Smooth muscle cell of the brain vasculature (primary cell): Measurements from ENCODE around the gene PHPT1.
"Not testable (repeated sequence)": the region's sequence is repeated elsewhere in the genome, so short reads cannot be mapped to it uniquely, and the experiment has no call there.

ENCODE experiments used
- DNase-seq: peaks from one replicate; pipeline ENCODE4 v3.0.0-alpha.2; 2012; ENCODE audit warnings: low read depth, low spot score

Gene PHPT1

DNA sequence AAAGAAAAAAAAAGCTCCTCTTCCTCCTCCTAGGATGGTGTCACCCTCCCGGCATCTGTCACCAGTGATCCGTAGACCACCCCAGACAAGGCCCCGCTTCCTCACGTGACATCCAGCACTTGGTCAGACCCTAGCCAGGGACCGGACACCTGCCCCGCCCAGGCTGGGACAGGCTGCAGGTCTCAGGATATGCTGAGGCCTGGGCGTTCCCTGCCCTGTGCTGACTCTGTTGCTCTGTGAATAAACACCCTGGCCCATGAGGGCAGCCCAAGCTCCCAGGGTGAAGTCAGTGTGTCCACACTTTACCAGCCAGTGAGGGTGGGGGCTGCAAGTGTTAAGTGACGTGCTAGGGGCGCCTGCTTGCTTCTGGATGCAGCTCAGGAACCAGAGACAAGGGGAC lies 11.3 kb downstream of the PHPT1 start:
- DNase-seq: no peak

DNA sequence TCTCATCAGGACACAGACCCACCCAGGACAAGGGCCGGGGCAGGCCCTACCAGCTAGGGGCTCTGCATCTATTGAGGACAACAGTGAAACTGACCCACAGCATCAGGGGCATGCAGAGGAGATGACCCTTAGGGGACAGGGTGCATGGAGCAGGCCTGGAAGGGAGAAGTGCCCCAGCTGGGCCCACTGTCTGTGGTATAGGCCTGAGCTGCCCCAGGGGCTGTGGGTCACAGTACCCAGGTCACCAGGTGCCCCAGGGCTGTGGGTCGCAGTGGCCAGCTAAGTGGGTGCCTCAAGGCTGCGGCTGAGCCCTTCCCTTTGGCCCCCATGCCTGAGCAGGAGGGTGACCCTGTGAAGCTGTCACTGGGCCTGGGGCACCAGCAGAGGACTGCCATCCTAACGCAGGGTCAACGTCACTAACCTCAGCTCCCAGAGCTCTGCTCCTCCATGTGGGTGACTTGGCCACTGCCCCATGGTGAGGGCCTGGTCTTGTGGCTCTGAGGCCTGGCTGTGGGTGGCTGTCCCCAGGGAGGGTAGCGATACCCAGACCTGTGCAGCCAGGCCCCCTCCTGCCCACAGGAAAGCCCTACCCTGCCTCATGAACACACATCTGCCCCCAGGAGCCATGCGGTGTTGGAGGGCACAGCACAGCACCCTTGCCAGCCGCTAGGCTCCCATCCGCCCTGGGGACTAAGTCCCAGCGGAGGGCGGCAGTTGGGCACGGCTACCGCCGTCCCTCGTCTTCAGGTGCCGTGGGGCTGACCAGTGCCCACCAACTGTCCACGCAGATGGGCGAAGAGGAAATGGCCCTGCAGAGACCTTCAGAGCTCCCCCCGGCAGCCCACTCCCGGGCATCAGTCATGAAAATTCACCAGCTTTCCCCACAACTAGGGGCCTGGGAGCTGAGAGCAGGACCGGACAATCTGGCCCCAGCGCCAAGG lies 12.0 kb downstream of the PHPT1 start:
- DNase-seq: no peak

DNA sequence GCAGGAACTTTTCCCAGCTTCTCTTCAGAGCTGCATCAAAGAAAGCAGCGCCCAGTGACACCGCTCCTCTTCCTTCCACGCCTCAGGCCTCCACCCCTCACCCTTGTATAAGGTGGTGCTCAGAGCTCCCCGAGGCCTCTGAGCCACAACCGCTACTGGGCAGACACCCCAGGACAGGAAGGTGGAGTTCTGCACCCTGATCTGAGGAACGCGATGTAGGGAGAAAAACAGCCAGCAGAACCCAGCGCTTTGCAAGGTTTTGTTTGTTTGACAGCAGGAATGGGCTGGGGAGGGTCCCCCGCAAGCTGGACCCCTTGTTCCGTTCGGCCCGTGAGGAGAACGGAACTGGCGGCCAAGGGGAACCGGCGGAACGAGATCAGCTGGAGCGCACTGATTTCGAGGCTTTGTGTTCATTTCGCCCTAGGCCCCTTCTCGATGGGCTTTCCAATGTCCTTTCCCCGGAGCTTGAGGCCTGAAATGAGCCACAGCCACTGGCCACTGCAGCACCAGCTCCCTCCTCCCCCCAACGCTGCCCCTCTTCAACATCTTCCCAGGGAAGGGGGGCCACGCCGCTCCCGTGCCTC lies 12.8 kb downstream of the PHPT1 start:
- DNase-seq: no peak

DNA sequence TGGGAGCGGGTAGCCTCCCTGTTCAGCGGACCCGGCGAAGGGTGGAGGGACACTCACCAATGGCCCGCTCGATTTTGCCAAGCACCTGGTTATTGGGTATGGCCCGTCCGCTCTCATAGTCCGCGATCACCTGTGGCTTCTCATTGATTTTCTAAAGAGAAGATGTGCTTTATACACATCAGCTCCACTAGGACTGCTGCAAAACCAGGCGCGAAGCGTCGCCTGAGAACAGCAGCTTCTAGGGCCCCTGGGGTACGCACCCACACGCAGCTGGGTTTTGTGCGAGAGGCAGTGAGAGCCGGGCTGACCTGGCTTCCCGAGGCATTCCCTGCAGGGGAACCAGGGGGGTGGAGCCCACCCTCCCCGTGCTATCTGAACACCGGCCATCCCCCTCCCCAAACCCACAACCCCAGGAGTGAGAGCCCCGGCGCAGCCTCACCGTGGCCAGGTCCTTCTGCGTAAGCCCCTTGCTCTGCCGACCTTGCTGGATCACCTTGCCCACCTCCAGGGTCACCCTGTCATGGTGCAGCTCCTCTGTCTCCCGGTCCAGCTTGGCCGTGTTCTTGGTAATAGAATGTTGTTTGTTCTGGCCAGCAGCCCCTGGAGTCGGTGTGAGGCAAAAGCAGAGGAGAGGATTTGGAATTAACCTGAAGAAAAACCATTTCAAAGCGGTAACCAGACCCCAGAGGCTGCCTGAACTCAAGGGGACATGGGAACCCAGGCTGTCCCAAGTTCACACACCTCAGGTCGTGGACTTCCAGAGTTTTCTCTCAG lies 13.8 kb downstream of the PHPT1 start:
- DNase-seq: no peak

DNA sequence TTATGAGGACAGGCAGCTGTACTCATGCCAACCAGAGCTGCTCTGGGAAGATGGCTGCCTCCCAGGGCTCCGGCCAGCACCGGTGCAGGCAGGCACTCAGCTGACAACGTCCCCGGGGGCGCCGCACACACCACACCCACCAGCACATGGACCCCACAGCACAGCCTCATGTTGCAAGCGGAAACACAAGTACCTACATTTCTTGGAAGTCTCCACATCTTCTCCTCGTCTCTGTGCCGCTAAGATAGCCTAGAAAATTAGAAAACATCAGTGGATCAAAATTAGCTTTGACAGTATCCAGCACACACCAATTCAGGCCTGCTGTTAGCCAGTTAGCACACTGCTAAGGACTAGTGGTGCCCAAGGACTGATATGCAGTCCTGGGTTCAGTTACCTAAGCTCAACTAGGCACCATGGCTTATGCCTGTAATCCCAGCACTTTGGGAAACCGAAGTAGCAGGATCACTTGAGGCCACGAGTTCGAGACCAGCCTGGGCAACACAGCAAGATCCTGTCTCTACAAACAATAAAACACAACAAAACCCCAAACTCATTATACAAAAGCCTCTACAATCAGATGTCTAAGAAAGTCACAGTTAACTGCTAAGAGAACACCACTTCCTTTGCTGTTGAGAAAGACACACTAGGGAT lies 14.5 kb downstream of the PHPT1 start:
- DNase-seq: no peak

DNA sequence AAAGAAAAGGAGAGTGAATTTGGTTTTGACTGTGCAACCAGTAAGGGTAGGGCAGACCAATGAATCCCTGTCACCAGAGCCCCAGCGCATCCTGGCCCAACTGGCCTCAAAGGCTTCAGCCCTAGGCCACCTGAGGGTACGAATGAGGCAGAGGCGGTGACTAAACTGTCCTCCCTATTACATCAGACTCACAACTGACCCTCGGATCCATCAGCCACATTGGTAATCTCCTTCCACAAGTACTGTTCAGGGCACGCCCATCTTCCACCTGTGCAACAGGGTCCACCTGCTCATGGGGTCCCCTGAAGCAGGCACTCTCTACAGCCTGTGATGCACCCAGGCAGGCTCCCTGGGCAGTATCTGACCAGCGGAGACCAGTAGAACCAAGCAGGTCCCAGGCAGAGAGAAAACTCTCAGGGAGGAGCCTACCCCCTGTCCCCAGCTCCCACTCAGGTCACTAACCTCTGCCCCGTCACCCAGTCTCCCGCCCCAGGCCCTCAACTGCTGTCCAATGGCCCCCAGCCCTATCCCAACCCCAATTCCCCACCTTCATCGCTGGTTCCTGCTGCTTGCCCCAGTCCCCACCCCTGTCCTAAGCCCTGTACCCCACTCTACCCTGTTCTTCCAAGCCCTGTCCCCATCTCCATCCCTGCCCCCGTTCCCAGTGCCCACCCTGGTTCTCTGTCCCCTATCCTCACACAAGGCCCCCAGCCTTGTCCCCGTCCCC lies 16.0 kb downstream of the PHPT1 start:
- DNase-seq: no peak

DNA sequence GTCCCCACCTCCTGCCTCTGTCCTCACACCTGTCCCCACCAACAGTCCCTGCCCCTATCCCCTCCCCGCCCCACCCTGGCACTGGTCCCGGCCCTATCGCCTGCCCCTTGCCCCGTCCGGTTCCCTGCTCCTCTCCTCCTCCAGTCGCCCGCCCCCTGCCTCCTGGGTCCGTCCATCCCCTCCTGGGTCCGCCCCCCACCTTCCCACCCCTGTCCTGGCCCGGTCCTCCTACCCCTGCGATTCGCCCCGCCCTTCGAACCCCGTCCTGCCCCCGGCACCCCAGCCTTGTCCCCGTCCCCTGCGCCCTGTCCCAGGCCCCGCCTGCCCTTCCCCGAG lies 16.5 kb downstream of the PHPT1 start:
- no peak for DNase-seq

DNA sequence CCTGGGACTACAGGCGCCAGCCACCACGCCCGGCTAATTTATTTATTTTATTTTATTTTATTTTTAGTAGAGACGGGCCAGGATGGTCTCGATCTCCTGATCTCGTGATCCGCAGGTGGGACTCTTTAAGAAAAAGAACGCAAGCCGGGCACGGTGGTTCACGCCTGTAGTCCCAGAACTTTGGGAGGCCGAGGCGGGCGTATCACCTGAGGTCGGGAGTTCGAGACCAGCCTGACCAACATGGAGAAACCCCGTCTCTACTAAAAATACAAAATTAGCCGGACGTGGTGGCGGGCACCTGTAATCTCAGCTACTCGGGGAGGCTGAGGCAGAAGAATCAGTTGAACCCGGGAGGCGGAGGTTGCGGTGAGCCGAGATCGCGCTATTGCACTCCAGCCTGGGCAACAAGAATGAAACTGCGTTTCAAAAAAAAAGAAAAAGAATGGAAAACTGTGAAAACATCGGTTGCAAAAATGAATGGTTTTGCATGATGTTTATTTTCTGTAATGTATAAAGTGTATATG lies 17.8 kb downstream of the PHPT1 start:
- DNase-seq: not testable (repeated sequence)

DNA sequence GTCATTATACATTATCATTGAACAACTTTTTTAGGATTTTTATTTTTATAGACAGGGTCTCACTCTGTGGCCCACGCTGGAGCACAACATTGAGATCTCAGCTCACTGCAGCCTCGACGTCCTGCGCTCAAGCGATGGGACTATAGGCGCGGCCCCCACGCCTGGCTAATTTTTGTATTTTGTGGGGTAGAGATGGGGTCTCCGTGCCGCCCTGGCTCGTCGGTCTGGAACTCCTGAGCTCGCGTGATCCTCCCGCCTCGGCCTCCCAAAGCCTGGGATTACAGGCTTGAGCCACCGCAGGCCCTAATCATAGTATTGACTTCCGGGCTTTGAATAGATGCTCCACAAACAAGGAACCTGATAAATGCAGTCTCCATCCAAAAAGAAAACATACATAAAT lies 18.3 kb downstream of the PHPT1 start:
- no peak for DNase-seq

DNA sequence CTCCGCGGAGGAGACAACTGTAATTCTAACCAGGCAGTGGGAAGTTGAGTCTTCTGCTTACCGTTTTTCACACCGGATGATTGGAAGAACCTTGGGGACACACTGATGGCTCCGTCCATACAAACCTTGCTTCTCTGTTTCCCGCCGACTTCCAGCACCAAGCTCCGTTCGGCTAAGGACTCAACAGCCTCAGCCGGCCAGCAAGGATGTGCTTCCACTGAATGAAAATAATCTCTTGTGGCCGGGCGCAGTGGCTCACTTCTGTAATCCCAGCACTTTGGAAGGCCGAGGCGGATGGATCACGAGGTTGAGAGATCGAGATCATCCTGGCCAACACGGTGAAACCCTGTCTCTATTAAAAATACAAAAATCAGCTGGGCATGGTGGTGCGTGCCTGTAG lies 18.7 kb downstream of the PHPT1 start:
- DNase-seq: no peak

DNA sequence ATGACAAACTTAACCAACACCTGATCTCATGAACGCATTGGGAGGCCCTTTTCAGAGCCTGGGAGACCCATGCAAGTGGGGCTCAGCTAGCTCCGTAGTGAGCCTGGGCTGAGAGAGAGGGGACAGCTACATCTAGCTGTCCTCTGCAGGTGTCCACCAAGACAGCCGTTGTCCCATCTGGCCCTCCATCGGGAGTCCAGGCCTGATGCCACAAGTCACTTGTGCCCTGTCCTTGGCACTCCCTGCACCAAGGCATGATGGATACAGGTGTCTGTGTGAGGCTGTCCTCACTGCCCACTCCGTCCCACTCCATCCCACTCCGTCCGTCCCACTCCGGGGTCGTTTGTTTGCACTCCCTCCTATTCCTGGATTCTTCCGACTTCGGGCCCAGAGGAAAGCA lies 19.4 kb downstream of the PHPT1 start:
- DNase-seq: no peak

DNA sequence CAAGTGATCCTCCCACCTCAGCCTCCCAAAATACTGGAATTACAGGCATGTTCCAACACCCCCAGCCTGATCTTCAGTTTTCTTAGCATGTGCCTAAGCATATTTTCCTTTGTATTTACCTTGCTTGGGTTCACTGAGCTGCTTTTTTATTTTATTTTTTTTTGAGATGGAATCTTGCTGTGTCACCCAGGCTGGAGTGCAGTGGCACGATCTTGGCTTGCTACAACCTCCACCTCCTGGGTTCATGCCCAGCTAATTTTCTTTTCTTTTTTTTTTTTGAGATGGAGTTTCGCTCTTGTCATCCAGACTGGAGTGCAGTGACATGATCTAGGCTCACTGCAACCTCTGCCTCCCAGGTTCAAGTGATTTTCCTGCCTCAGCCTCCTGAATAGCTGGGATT lies 20.4 kb downstream of the PHPT1 start:
- DNase-seq: not testable (repeated sequence)

DNA sequence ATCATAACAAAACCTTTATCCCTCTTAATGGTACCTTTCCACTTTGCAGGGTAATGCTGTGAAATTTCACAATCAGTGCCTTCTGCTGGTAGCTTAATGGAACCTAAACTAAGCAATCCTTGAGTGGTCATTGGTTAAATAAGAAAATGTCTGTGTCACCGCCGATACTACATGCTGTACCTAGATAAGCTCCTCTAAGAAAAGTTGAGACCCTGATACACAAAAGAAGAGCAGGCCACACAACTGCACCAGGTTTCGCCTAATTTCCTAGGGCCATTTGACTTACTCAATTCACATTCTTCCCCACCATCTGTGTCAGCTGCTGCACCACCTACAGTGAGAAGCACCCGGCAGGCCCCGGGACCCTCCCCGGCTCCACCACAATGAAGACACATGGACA lies 25.9 kb downstream of the PHPT1 start:
- no peak for DNase-seq

DNA sequence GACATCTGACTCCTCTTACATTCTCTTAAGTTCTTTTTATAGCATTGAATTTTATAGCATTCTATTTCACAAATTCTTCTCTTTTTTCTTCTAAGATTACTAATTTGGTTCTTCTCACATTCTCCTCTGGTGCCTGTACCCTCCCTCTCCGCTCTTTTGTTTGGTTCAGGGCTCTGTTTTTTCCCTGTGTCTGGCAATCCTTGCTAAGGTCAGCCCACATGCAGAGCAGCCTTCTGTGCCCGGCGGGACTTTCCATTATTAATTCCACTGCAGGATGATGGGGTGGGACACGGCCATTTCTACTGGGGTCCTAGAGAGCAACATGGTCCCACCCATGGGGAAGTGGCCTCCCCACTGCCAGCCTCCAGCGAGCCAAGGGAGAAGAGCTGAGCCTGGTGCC lies 27.3 kb downstream of the PHPT1 start:
- no peak for DNase-seq

DNA sequence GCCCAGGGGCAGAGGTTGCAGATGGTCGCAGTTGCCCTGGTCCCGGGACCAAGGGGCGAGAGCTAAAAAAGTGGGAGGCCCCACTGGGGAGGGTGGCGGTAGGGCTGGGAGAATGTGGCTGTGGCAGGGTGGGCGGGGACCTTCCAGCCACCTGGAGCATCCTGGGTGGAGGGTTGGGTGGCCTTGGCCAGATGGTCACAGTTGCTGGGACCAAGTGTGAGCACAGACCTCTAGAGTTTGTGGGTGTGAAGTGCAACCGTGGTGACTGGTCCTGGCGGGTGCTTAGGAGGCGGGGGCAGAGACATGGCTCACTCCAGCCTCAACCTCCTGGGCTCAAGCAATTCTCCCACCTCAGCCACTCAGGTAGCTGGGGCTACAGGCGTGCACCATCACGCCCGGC lies 31.4 kb downstream of the PHPT1 start:
- DNase-seq: no peak

DNA sequence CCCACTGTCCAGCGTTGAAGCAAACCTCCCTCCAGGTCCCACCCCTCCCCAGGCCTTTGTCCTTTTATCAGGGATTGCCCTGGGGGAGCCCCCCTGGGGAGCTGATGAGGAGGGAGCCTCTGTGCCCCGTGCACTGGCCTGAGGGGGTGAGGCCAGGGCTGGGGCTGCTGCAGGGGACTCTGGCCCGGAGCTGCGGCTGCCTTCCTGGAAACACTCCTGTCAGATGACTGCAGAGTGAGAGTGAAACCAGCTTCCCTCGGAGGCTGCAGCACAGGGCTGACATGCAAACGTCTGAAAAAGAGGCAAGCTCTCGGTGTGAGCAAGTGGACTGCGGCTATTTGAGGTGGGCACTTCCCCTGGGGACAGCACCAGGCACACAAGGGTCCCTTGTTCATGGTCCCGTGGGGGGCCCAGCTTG lies 32.5 kb downstream of the PHPT1 start:
- no peak for DNase-seq

DNA sequence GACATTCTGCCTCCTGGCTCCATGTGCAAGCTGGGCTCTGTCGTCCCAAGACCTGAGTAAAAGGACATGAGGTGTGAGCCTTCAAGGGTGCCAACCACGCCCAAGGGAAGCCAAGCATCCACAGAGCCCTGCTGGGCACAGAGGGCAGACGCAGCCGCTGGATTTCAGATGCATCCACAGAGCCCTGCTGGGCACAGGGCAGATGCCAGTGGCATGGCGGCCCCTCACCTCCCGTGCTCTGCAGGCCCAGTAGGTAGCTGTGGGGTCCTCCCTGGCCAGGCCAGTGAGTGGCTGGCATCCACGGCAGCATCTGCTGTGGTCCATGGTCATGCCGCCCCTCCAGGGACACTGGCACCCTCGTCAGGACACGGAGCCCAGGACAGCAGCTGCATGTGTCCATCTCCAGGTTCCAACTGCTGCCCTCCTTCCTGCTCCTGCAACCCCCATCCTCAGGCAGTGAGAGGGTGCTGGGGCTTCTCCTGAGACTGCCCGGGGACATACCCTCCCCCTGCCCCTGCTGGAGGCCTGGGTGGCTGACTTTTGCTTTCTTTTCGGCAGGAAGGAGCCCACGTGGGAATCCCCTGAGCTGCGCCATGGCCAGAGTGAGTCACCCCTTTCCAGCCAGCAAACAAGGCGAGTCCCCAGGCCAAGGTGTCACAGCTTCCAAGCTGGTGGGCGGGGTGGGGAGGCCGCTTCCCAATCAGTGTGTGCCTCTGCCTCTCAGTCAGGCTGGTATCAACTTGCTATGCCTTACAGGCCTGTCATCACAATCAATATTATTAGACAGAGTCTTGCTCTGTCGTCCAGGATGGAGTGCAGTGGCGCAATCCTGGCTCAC lies 33.1 kb downstream of the PHPT1 start:
- DNase-seq: no peak

DNA sequence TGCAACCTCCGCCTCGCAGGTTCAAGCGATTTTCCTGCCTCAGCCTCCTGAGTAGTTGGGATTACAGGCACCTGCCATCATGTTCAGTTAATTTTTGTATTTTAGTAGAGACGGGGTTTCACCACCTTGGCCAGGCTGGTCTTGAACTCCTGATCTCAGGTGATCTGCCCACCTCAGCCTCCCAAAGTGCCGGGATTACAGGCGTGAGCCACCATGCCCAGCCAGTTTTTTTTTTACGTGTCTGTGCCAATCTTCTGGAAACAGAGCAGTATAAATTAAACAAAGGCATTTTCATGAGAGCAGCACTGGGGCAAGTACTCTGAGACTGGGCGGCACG lies 33.7 kb downstream of the PHPT1 start:
- DNase-seq: not testable (repeated sequence)

DNA sequence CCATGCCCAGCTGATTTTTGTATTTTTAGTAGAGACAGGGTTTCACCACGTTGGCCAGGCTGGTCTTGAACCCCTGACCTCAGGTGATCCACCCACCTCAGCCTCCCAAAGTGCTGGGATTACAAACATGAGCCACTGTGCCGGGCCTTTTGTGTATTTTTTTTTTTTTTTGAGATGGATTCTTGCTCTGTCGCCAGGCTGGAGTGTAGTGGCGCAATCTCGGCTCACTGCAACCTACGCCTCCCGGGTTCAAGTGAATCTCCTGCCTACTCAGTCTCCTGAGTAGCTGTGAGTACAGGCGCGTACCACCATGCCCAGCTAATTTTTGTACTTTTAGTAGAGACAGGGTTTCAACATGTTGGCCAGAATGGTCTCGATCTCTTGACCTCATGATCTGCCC lies 34.5 kb downstream of the PHPT1 start:
- DNase-seq: not testable (repeated sequence)

DNA sequence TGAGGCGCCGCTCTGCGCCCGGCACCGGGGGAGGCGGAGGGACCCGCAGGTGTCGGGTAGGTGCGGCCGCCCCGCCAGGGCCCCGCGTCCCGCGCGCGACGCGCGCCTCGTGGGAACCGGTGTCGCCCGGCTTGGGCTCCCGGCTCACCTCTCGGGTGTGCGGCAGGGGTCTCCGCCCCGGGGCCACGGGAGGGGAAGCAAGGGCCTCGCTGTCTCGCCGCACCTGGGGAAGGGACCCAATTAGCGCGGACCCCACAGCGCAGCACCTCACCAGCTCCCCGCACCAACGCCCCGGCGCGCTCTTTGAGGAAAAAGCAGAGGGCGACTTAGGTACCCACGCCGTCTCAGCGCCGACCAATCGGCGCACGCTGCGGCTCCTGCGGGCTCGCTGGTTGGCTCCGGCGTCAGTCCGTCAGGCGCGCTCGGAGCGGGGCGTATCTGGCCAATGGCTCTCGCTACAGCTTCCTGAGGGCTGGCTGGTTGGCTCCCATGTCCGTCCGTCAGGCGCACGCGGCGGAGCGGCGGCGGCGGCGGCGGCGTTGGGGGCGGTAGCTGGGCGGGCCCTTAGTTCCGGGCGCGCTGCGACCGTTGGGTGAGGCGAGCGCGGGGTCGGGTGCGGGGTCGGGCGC lies 36.9 kb downstream of the PHPT1 start, which contains the start of gene TRAF2:
TRAF2 (plus strand) TSS at position 567 of the 629 bp plus-strand sequence. CDS start 12,225 bp downstream, outside the sequence.
- DNase-seq: peak; percentile 99
